PFSK-1 (cell line): ENCODE measurements around the gene RPS3.

Experiments
- FOXP2 ChIP-seq: optimal IDR thresholded peaks from 2 replicates; pipeline ENCODE3; 2011; ENCODE audit warnings: borderline replicate concordance, control low read depth, inconsistent platforms; ENCODE audit not compliant: insufficient read depth; ENCODE audit errors: extremely low read length, extremely low read depth
- POLR2AphosphoS5 ChIP-seq: IDR thresholded peaks from 2 replicates; pipeline ENCODE4 v1.6.1; 2012; ENCODE audit warnings: low read depth, mild to moderate bottlenecking, control low read depth, low read length, moderate library complexity
- SIN3A ChIP-seq: IDR thresholded peaks from 2 replicates; pipeline ENCODE4 v1.6.1; 2012; ENCODE audit warnings: mild to moderate bottlenecking, low read length, moderate library complexity, borderline replicate concordance; ENCODE audit not compliant: insufficient read depth
- TAF1 ChIP-seq: IDR thresholded peaks from 2 replicates; pipeline ENCODE4 v1.6.1; 2012; ENCODE audit warnings: low read length, control low read depth, borderline replicate concordance; ENCODE audit not compliant: insufficient read depth
- TF ChIP-seq, protein P1 (sequence below), 2 experiments: IDR thresholded peaks; 2 replicates each; pipeline versions ENCODE4 v1.6.1 to v1.8.0; 2011 to 2012; ENCODE audit warnings: low read depth in 2 of 2, low read length in 2 of 2, control low read depth in 1 of 2, inconsistent platforms in 1 of 2, mild to moderate bottlenecking in 1 of 2, moderate library complexity in 1 of 2; ENCODE audit not compliant: insufficient read depth in 1 of 2

RPS3 gene

DNA sequence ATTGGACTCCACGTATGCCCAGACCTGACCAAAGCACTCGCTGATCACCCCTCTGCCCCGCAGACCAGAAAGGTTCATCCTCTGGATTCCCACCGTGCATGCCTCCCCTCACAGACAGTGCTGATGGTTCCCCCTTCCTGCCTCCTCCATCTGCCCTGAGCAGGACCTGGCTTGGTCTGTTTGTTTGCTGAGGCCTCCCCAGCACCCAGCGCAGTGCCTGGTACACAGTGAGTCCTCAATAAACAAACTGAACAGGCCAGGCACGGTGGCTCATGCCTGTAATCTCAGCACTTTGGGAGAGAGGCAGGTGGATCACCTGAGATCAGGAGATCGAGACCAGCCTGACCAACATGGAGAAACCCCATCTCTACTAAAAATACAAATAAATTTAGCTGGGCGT lies 23.7 kb upstream of the RPS3 start:
- TF ChIP-seq FOXP2 (no peak), TAF1 (no peak), SIN3A (no peak), POLR2AphosphoS5 (no peak)
- TF ChIP-seq, protein P1, sequence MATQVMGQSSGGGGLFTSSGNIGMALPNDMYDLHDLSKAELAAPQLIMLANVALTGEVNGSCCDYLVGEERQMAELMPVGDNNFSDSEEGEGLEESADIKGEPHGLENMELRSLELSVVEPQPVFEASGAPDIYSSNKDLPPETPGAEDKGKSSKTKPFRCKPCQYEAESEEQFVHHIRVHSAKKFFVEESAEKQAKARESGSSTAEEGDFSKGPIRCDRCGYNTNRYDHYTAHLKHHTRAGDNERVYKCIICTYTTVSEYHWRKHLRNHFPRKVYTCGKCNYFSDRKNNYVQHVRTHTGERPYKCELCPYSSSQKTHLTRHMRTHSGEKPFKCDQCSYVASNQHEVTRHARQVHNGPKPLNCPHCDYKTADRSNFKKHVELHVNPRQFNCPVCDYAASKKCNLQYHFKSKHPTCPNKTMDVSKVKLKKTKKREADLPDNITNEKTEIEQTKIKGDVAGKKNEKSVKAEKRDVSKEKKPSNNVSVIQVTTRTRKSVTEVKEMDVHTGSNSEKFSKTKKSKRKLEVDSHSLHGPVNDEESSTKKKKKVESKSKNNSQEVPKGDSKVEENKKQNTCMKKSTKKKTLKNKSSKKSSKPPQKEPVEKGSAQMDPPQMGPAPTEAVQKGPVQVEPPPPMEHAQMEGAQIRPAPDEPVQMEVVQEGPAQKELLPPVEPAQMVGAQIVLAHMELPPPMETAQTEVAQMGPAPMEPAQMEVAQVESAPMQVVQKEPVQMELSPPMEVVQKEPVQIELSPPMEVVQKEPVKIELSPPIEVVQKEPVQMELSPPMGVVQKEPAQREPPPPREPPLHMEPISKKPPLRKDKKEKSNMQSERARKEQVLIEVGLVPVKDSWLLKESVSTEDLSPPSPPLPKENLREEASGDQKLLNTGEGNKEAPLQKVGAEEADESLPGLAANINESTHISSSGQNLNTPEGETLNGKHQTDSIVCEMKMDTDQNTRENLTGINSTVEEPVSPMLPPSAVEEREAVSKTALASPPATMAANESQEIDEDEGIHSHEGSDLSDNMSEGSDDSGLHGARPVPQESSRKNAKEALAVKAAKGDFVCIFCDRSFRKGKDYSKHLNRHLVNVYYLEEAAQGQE (IDR thresholded peaks at IDR 0.05; ENCODE audit: insufficient read depth in 1 of 2, low read depth in 2 of 2, low read length in 2 of 2) = no peak

DNA sequence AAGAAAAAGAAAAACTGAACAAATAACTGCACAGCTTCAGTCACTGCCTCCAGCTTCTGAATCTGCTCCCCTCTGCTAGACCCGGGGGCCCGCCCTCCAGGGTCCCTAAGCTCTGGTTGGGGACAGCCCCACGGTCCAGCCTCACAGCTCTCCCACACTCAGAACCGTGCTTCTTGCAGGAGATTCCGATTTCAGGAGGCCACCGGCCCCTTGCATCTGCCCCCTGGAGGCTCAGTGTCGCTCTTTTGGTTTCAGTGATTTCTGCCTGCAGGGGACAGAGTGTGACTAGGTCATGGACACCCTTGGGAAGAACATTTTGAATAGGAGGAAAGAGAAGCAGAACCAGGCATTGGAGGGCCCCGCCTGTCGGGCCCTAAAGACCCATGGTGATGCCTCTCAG lies 23.1 kb upstream of the RPS3 start:
- TF ChIP-seq FOXP2 (no peak), TAF1 (no peak), POLR2AphosphoS5 (no peak), SIN3A (no peak)
- TF ChIP-seq, protein P1 (IDR thresholded peaks at IDR 0.05; ENCODE audit: insufficient read depth in 1 of 2, low read depth in 2 of 2, low read length in 2 of 2) = no peak

DNA sequence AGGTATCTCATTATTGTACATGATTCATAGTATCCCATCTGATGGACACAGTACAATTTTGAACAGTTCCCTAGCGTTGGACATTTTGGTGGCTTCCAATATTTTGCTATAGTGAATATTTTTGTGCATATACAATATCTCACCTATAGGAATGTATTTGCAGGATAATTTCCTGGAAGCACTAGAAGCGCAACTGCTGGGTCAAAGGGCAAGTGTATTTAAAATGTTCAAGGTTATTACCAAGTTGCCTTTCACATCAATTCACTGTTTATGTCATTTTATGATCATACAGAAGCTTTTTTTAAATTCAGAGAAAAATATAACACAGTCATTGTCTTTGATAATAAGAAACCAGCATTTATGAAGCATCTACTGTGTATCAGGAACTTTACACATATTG lies 19.1 kb upstream of the RPS3 start:
- no peak for TF ChIP-seq FOXP2
- no peak for TF ChIP-seq POLR2AphosphoS5
- TF ChIP-seq SIN3A = no peak
- no peak for TF ChIP-seq TAF1
- TF ChIP-seq, protein P1 (IDR thresholded peaks at IDR 0.05; ENCODE audit: insufficient read depth in 1 of 2, low read depth in 2 of 2, low read length in 2 of 2) = no peak

DNA sequence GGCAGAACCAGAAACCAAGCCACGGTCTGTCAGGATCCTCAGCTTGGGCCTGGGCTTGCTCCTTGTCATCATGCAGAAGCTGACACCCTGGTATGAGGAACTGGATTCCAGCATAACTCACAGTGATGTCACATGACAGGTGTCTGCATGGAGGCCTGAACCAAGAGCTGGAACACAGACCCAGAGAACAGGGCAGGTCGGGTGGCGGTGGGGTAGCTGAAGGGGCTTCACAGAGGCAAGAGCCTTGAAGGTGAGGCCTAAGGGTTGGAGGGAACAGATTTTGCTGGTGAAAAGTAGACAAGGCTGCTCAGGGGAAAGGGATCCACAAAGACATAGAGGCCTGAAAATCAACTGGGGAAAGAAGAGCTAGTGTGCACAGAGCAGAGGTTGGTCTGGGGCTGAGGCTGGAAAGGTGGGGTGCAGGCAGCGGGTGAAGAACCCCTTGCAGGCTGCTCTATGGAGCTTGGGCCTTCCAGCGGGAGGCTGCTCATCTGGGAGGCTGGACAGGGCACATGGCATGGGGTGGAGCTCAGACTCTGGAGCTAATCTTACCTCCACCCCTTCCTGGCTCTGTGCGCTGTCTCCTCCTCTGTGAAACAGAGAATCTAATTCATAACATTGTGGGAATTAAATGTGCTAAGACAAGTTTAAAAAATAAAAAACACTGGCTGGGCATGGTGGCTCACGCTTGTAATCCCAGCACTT lies 18.4 kb upstream of the RPS3 start:
- TF ChIP-seq, protein P1 (IDR thresholded peaks at IDR 0.05; ENCODE audit: insufficient read depth in 1 of 2, low read depth in 2 of 2, low read length in 2 of 2) = no peak
- TF ChIP-seq SIN3A (no peak), TAF1 (no peak), POLR2AphosphoS5 (no peak), FOXP2 (no peak)

DNA sequence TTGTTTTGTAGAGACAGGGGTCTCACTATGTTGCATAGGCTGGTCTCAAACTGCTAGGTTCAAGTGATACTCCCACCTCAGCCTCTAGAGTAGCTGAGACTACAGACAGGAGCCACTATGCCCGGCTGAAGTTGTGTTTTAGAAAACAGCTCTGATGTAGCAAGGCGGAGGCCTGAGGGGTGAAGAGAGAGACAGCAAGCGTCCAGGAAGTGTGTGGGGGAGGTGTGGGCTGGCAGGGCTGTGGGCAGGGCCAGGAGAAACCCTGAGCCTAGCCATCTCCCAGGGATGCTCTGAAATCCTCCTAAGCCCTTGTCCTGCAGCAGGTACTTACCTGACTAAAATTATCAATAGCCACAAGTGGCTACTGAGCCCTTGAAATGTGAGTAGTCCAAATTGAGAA lies 16.1 kb upstream of the RPS3 start:
- no peak for TF ChIP-seq TAF1
- TF ChIP-seq, protein P1 (IDR thresholded peaks at IDR 0.05; ENCODE audit: insufficient read depth in 1 of 2, low read depth in 2 of 2, low read length in 2 of 2) = no peak
- TF ChIP-seq POLR2AphosphoS5 = no peak
- no peak for TF ChIP-seq SIN3A
- TF ChIP-seq FOXP2 = no peak
